DMS53 (cell line): ENCODE results near the gene ACAA1.
"Not testable (repeated sequence)": the region's sequence is repeated elsewhere in the genome, so short reads cannot be mapped to it uniquely, and the experiment has no call there.

ENCODE experiments used
- DNase-seq: peaks from one replicate; lab custom pipeline; 2025; lab: John Stamatoyannopoulos, UW

Gene ACAA1

DNA sequence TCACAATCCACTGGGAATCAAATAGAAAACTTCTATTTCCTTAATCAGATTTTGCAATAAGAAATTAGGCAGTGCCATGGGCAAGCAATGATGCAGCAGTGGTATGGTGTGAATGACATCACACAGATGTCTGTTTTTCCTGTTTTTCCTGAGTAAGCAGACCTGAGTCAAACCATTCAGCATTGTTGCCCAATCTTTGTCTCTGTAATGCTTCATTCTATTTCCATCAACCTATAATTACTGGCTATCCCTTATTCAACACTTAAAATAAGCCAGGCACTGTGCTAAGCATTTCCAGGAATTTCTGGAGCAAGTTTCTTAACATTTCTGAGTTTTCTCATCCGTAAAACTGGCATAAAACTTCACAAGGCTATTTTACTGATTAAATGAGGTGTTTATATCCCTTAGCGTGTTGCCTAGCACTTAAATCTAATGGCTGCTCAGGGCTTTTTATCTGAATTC lies 17.1 kb upstream of the ACAA1 start:
- peak; percentile 19 for DNase-seq

DNA sequence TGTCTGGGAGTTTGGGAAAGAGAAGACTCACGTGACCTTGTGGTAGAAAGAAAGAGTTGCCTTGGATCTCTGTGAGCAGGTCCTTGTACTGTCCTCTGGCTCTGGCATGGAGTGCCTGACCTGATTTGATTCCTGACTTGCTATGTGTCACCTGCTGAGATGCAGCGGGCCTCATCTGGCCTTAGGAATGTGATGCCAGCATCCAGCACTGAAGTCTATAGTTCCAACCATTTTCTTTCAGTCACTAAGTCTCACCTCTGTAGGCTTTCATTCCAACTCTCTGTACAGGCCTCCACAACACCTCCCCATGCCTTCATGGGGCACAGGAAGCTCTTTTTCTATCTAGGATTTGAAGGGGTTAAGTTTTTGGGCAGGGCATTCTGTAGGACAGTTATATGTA lies 16.3 kb upstream of the ACAA1 start:
- DNase-seq, result no peak

DNA sequence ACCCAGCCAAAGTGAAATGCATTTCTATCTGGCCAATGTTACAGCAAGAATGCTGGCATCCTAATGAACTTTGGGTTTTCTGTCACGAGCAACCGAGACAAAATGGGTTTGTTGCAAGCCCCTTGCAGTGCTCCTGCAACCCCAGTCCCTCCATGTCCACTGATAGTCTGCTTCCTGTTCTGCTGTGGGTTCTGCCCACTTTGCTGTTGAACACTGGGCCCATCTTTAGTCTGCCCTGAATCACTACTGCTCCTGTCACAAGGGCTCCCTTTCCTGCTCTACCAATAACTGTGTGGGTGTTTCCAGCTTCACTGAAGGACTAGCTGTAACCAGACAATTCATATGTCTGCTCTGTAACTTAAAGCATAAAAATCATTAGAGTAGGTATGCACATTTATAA lies 15.7 kb upstream of the ACAA1 start:
- no peak for DNase-seq

DNA sequence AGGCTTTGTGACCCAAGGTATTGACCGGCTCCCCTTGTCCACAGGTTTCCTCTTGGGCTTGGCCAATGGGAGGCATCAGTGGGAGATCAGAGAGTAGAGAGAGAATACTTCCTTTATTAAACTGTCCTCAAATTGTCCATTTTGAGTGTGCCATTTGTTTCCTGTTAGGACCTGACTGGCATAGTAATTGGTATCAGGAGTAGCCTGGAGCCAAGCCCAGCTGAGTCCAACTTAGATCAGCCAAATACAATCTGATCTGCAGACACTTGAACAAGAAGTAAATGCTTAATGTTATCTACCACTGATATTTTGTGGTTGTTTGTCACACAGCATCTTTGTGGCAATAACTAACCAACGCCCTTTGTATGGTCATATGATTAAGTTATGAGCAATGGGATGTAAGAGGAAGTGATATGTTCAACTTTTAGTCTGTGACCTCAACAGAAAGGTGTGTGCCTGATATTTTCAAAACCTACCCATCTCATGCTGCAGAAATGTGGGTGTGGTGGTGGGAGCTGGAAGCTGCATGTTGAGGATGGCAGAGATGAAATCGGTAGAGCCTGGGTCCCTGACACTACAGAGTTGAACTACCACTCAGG lies 14.8 kb upstream of the ACAA1 start:
- no peak for DNase-seq

- DNase-seq, result no peak
Measured at GRCh38 chr3:38150780-38151528, 14.0 kb upstream of the ACAA1 start.

- DNase-seq, result no peak
Measured at GRCh38 chr3:38149708-38150107, 12.8 kb upstream of the ACAA1 start.

DNA sequence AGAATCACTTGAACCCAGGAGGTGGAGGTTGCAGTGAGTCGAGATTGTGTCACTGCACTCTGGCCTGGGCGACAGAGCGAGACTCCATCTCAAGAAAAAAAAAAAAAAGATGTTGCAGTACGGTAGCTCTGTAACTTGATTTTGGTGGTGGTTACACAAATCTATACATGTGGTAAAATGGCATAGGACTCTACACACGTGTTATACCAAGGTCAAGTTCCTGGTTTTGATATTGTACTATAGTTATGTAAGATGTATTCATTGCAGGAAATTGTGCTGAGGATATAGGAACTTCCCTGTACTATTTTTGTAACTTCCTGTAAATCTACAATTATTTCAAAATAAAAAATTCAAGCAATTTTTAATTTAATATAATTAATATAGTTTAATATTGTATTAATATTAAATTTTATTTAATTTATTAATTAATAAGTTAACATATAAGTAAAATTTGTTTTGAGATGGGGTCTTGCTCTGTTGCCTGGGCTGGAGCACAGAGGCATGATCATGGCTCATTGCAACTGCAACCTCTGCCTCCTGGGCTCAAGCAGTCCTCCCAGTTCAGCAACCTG lies 11.5 kb upstream of the ACAA1 start:
- DNase-seq, result no peak

GRCh38 chr3:38147421-38147820 lies 10.5 kb upstream of the ACAA1 start:
- DNase-seq, result no peak

DNA sequence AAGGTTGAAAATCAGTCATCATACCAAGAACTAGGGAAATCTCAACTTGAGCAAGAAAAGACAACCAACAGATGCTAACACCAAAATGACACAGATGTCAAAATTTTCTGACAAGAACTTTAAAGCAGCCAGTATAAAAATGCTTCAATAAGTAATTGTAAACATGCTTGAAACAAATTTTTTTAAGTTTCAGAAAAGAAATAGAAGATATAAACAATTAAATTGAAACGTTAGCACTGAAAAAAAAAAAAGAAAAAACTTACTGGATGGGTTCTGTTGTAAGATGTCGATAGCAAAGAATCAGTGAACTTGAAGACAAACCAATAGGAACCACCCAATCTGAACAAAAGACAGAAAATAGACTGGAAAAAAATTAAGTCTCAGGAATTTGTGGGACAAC lies 9.6 kb upstream of the ACAA1 start:
- DNase-seq, result no peak

DNA sequence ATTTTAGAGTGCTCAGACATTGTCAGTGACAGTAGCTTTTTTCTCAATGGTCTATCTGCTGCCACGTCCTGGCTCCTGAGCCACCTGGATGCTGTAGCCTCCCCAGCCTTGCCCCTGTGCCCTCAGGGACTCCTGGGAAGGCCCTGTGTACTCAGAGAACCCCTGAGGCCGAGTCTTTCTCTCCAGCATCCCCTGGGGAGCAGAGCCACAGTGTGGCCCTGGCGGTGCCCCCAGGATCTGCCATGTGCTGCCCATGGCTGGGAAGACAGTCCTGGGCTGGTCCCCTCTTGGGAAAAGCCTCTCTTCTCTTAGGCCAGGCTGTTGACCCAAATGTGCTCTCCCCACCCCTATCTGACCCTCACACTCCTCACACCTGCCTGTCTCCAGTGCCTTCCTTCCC lies 6.6 kb upstream of the ACAA1 start:
- DNase-seq, result no peak

- DNase-seq, result no peak
Measured at GRCh38 chr3:38142959-38143358, 6.0 kb upstream of the ACAA1 start.

DNA sequence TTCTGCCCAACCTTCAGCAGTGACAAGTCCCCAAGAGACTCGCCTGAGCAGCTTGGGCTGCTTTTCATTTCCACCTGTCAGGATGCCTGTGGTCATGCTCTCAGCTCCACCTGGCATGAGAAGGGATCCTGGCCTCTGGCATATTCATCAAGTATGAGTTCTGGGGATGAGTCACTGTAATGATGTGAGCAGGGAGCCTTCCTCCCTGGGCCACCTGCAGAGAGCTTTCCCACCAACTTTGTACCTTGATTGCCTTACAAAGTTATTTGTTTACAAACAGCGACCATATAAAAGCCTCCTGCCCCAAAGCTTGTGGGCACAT lies 5.0 kb upstream of the ACAA1 start:
- DNase-seq, result peak; percentile 46

DNA sequence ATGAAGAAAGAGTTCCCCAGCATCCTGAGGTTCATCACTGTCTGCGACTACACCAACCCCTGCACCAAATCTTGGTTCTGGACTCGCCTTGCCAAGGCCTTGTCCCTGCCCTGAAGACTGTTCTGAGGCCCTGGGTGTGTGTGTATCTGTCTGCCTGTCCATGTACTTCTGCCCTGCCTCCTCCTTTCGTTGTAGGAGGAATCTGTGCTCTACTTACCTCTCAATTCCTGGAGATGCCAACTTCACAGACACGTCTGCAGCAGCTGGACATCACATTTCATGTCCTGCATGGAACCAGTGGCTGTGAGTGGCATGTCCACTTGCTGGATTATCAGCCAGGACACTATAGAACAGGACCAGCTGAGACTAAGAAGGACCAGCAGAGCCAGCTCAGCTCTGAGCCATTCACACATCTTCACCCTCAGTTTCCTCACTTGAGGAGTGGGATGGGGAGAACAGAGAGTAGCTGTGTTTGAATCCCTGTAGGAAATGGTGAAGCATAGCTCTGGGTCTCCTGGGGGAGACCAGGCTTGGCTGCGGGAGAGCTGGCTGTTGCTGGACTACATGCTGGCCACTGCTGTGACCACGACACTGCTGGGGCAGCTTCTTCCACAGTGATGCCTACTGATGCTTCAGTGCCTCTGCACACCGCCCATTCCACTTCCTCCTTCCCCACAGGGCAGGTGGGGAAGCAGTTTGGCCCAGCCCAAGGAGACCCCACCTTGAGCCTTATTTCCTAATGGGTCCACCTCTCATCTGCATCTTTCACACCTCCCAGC lies 4.4 kb upstream of the ACAA1 start:
- no peak for DNase-seq

GRCh38 chr3:38140326-38141172 lies 3.6 kb upstream of the ACAA1 start:
- no peak for DNase-seq

- no peak for DNase-seq
Measured at GRCh38 chr3:38139652-38140051, 2.7 kb upstream of the ACAA1 start.

- DNase-seq, result peak; percentile 27
Measured at GRCh38 chr3:38139191-38139590, 2.3 kb upstream of the ACAA1 start.

DNA sequence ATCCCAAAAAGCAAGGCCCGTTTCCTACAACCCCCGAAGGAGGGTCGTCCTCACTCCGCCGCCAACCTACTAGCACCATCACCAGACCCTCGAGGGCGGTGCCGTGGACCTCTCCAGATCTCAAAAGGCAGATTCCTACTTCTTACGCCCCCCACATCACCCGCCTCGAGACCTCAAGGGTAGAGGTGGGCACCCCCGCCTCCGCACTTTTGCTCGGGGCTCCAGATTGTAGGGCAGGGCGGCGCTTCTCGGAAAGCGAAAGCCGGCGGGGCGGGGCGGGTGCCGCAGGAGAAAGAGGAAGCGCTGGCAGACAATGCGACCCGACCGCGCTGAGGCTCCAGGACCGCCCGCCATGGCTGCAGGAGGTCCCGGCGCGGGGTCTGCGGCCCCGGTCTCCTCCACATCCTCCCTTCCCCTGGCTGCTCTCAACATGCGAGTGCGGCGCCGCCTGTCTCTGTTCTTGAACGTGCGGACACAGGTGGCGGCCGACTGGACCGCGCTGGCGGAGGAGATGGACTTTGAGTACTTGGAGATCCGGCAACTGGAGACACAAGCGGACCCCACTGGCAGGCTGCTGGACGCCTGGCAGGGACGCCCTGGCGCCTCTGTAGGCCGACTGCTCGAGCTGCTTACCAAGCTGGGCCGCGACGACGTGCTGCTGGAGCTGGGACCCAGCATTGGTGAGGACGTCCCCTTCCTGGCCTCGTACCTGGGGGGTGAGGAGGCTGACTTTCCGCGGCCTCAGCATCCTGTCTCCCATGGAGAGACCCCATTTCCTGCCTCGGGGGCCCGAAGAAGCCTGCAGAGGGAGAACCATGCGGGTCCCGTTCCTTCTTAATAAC lies 1.6 kb upstream of the ACAA1 start, which contains the start of gene MYD88:
TSS of gene MYD88 (plus strand) at position 313 of the 842 bp plus-strand sequence. CDS start at position 353, 40 bp downstream.
- DNase-seq, result peak; percentile 52

GRCh38 chr3:38137615-38138348 lies 855 bp upstream of the ACAA1 start:
- peak; percentile 28 for DNase-seq

GRCh38 chr3:38136393-38136776 lies 542 bp downstream of the ACAA1 start:
- DNase-seq, result peak; percentile 33

GRCh38 chr3:38135621-38136277 lies 1.2 kb downstream of the ACAA1 start:
- DNase-seq, result not testable (repeated sequence)
